GM23338 (cell line): Measurements from ENCODE around the gene STK38.

Experiments used
- EZH2 ChIP-seq: fragments of 200-600 bp; sonication (generic); IDR thresholded peaks from one replicate; pipeline ENCODE4 v1.8.0; 2017; ENCODE audit warnings: antibody characterized with exemption, mild to moderate bottlenecking, low read depth; ENCODE audit not compliant: unreplicated experiment
- EZH2phosphoT487 ChIP-seq: fragments of 200-600 bp; sonication (generic); IDR thresholded peaks from one replicate; pipeline ENCODE4 v1.8.1; 2018; ENCODE audit warnings: antibody characterized with exemption; ENCODE audit not compliant: unreplicated experiment
- POLR2AphosphoS5 ChIP-seq: IDR thresholded peaks from 2 replicates; pipeline ENCODE4 v1.6.1; 2016; ENCODE audit warnings: antibody characterized with exemption, low read depth
- TF ChIP-seq, protein P1 (sequence below), 2 experiments: fragments of 200-600 bp in 1 of 2; sonication (generic) in 1 of 2; conservative IDR thresholded peaks; 2 replicates each; pipeline versions ENCODE4 v1.5.1 to v1.6.1; 2016 to 2017; ENCODE audit warnings: antibody characterized with exemption in 2 of 2, low read depth in 2 of 2, mild to moderate bottlenecking in 2 of 2, moderate library complexity in 1 of 2
- TF ChIP-seq, protein P2 (sequence below): IDR thresholded peaks from one replicate; pipeline ENCODE4 v1.6.1; 2018; ENCODE audit warnings: antibody characterized with exemption; ENCODE audit not compliant: unreplicated experiment
- TF ChIP-seq, protein P3 (sequence below): IDR thresholded peaks from 2 replicates; pipeline ENCODE4 v1.6.1; 2016; ENCODE audit warnings: antibody characterized with exemption

DNA sequence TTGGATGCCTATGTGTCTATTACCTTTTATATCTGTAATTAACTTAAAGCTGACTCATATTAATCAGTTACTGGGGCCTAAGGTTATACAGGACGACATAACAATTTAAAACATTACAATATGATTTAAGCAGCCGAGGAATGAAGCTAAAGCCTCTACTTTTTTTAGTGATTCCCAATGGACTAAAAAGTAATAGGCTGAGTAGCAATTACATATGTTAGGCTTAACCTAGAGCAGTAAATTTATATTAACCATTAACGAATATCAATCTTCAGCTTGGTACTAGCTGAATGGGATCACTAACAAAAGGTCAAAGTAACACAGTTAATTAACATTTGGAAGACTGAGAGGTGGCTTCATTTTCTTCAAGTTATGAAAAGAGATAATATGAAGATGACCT is 43.1 kb downstream of the STK38 start:
- TF ChIP-seq, protein P1, sequence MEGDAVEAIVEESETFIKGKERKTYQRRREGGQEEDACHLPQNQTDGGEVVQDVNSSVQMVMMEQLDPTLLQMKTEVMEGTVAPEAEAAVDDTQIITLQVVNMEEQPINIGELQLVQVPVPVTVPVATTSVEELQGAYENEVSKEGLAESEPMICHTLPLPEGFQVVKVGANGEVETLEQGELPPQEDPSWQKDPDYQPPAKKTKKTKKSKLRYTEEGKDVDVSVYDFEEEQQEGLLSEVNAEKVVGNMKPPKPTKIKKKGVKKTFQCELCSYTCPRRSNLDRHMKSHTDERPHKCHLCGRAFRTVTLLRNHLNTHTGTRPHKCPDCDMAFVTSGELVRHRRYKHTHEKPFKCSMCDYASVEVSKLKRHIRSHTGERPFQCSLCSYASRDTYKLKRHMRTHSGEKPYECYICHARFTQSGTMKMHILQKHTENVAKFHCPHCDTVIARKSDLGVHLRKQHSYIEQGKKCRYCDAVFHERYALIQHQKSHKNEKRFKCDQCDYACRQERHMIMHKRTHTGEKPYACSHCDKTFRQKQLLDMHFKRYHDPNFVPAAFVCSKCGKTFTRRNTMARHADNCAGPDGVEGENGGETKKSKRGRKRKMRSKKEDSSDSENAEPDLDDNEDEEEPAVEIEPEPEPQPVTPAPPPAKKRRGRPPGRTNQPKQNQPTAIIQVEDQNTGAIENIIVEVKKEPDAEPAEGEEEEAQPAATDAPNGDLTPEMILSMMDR (conservative IDR thresholded peaks at IDR 0.05; ENCODE audit: low read depth in 2 of 2) = no peak
- TF ChIP-seq EZH2 (no peak), POLR2AphosphoS5 (no peak), EZH2phosphoT487 (no peak)
- TF ChIP-seq, protein P2, sequence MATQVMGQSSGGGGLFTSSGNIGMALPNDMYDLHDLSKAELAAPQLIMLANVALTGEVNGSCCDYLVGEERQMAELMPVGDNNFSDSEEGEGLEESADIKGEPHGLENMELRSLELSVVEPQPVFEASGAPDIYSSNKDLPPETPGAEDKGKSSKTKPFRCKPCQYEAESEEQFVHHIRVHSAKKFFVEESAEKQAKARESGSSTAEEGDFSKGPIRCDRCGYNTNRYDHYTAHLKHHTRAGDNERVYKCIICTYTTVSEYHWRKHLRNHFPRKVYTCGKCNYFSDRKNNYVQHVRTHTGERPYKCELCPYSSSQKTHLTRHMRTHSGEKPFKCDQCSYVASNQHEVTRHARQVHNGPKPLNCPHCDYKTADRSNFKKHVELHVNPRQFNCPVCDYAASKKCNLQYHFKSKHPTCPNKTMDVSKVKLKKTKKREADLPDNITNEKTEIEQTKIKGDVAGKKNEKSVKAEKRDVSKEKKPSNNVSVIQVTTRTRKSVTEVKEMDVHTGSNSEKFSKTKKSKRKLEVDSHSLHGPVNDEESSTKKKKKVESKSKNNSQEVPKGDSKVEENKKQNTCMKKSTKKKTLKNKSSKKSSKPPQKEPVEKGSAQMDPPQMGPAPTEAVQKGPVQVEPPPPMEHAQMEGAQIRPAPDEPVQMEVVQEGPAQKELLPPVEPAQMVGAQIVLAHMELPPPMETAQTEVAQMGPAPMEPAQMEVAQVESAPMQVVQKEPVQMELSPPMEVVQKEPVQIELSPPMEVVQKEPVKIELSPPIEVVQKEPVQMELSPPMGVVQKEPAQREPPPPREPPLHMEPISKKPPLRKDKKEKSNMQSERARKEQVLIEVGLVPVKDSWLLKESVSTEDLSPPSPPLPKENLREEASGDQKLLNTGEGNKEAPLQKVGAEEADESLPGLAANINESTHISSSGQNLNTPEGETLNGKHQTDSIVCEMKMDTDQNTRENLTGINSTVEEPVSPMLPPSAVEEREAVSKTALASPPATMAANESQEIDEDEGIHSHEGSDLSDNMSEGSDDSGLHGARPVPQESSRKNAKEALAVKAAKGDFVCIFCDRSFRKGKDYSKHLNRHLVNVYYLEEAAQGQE = no peak
- TF ChIP-seq, protein P3, sequence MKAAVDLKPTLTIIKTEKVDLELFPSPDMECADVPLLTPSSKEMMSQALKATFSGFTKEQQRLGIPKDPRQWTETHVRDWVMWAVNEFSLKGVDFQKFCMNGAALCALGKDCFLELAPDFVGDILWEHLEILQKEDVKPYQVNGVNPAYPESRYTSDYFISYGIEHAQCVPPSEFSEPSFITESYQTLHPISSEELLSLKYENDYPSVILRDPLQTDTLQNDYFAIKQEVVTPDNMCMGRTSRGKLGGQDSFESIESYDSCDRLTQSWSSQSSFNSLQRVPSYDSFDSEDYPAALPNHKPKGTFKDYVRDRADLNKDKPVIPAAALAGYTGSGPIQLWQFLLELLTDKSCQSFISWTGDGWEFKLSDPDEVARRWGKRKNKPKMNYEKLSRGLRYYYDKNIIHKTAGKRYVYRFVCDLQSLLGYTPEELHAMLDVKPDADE = no peak
